ENCODE measurements around the gene EFNB2. TPM values are rescaled to one million over a fixed set of nuclear protein-coding genes. Genes with fewer than 3 reads are reported as not detected.

The EFNB2 gene
- total RNA-seq, 1 donor from 2014 or later = 197 TPM

GRCh38 chr13:106489849-106490568, 45.5 kb downstream of the EFNB2 start:
- no peak for DNase-seq (ENCODE audit: low spot score in 2 of 2, unreplicated experiment in 2 of 2)
- H3K4me1 Mint-ChIP-seq = peaks cover 31% of the 10 kb centered on the region
- no peak overlapping the region for H3K4me3 Mint-ChIP-seq
- no peaks in the 10 kb centered on the region for H3K9me3 Mint-ChIP-seq
- no peak overlapping the region for H3K27ac Mint-ChIP-seq
- TF ChIP-seq CTCF (IDR thresholded peaks at IDR 0.05; ENCODE audit: unreplicated experiment) = no peak
- peaks cover 46% of the 10 kb centered on the region for H3K36me3 Mint-ChIP-seq
- H3K27me3 Mint-ChIP-seq (ENCODE audit: low read depth) = no peaks in the 10 kb centered on the region

GRCh38 chr13:106488686-106489085, 46.8 kb downstream of the EFNB2 start:
- H3K4me3 Mint-ChIP-seq = no peak overlapping the region
- H3K4me1 Mint-ChIP-seq = peaks cover 41% of the 10 kb centered on the region
- DNase-seq (ENCODE audit: low spot score in 2 of 2, unreplicated experiment in 2 of 2) = no peak
- no peaks in the 10 kb centered on the region for H3K9me3 Mint-ChIP-seq
- peaks cover 37% of the 10 kb centered on the region for H3K36me3 Mint-ChIP-seq
- H3K27me3 Mint-ChIP-seq (ENCODE audit: low read depth) = no peaks in the 10 kb centered on the region
- no peak for TF ChIP-seq CTCF (IDR thresholded peaks at IDR 0.05; ENCODE audit: unreplicated experiment)
- no peak overlapping the region for H3K27ac Mint-ChIP-seq

- TF ChIP-seq CTCF (IDR thresholded peaks at IDR 0.05; ENCODE audit: unreplicated experiment) = no peak
- peaks cover 31% of the 10 kb centered on the region for H3K36me3 Mint-ChIP-seq
- no peak overlapping the region for H3K27ac Mint-ChIP-seq
- H3K27me3 Mint-ChIP-seq (ENCODE audit: low read depth) = no peaks in the 10 kb centered on the region
- H3K9me3 Mint-ChIP-seq = peaks cover under 1% of the 10 kb centered on the region
- no peak for DNase-seq (ENCODE audit: low spot score in 2 of 2, unreplicated experiment in 2 of 2)
- H3K4me3 Mint-ChIP-seq = no peak overlapping the region
- H3K4me1 Mint-ChIP-seq = peaks cover 45% of the 10 kb centered on the region
Measured at GRCh38 chr13:106488076-106488475, 47.4 kb downstream of the EFNB2 start.

- Mint-ChIP-seq H3K36me3 (peaks cover 22% of the 10 kb centered on the region), H3K9me3 (peaks cover 10% of the 10 kb centered on the region), H3K27me3 (ENCODE audit: low read depth) (no peaks in the 10 kb centered on the region), H3K4me1 (peaks cover 47% of the 10 kb centered on the region), H3K4me3 (no peak overlapping the region), H3K27ac (no peak overlapping the region)
- DNase-seq (ENCODE audit: low spot score in 2 of 2, unreplicated experiment in 2 of 2) = no peak
- TF ChIP-seq CTCF (IDR thresholded peaks at IDR 0.05; ENCODE audit: unreplicated experiment) = no peak
Measured at GRCh38 chr13:106487129-106487528, 48.3 kb downstream of the EFNB2 start.

- H3K27ac Mint-ChIP-seq = no peak overlapping the region
- DNase-seq (ENCODE audit: low spot score in 2 of 2, unreplicated experiment in 2 of 2) = no peak
- peaks cover 15% of the 10 kb centered on the region for H3K36me3 Mint-ChIP-seq
- H3K9me3 Mint-ChIP-seq = peaks cover 11% of the 10 kb centered on the region
- TF ChIP-seq CTCF (IDR thresholded peaks at IDR 0.05; ENCODE audit: unreplicated experiment) = no peak
- no peaks in the 10 kb centered on the region for H3K27me3 Mint-ChIP-seq (ENCODE audit: low read depth)
- no peak overlapping the region for H3K4me3 Mint-ChIP-seq
- peaks cover 47% of the 10 kb centered on the region for H3K4me1 Mint-ChIP-seq
Measured at GRCh38 chr13:106486287-106486686, 49.2 kb downstream of the EFNB2 start.

Measured in mesothelial cell of epicardium (in vitro differentiated cells).